Measurements from ENCODE around the gene FUT2.
"Not testable (repeated sequence)": the region's sequence is repeated elsewhere in the genome, so short reads cannot be mapped to it uniquely, and the experiment has no call there.

Gene FUT2

GRCh38 chr19:48689449-48689848 lies 6.3 kb upstream of the FUT2 start:
- H3K27ac ChIP-seq = no peak overlapping the region
- no peak for TF ChIP-seq CTCF (conservative IDR thresholded peaks at IDR 0.05)

- not testable (repeated sequence) for H3K27ac ChIP-seq
Observed at GRCh38 chr19:48693629-48694028, 2.1 kb upstream of the FUT2 start.

DNA sequence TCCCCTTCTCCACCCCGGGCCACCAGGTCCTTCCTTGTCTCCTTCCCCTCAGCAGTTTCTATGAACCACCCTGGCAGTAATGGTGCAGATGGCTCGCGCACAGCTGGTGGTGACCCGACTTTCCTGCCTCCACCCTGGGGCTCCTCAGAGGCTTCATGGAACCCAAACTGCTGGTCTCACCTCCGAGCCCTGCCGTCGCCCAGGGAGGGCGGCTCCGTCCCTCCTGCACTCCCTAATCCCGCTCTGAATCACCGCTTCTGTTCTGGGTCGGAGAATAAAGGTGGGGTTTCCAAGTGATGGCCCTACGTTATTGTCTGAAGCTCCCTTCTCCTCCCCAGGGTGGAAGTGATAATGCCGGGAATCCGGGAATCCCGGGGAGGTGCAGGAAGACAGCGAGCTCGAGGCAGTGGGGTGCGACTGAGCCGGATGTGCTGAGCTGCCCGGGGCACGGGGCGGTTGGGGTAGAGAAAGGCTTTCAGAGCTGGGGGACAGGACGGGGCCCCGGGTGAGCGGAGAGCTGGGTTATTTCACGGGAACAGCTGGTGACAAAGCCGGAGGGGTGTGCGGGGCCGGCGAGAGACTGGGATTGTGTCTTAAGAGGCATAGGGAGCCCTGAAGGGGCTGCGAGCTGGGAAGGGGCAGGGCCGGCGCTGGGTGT lies 711 bp downstream of the FUT2 start:
- no peak for TF ChIP-seq CTCF (conservative IDR thresholded peaks at IDR 0.05)
- no peak overlapping the region for H3K27ac ChIP-seq

- H3K27ac ChIP-seq = no peak overlapping the region
- no peak for TF ChIP-seq CTCF (conservative IDR thresholded peaks at IDR 0.05)
Observed at GRCh38 chr19:48698046-48698445, 2.3 kb downstream of the FUT2 start.

DNA sequence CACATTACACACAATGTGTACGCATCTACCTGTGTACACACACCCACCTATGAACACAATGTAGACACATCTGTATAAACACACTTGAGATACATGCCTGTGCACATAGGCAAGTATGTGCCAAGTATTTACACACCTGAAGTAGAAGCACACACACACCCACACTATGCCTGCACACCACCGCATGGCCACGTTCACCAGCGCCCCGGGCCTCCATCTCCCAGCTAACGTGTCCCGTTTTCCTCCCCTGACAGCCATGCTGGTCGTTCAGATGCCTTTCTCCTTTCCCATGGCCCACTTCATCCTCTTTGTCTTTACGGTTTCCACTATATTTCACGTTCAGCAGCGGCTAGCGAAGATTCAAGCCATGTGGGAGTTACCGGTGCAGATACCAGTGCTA lies 6.9 kb downstream of the FUT2 start:
- TF ChIP-seq CTCF (conservative IDR thresholded peaks at IDR 0.05) = no peak
- H3K27ac ChIP-seq = no peak overlapping the region

DNA sequence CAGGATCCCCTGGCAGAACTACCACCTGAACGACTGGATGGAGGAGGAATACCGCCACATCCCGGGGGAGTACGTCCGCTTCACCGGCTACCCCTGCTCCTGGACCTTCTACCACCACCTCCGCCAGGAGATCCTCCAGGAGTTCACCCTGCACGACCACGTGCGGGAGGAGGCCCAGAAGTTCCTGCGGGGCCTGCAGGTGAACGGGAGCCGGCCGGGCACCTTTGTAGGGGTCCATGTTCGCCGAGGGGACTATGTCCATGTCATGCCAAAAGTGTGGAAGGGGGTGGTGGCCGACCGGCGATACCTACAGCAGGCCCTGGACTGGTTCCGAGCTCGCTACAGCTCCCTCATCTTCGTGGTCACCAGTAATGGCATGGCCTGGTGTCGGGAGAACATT lies 7.5 kb downstream of the FUT2 start:
- TF ChIP-seq CTCF (conservative IDR thresholded peaks at IDR 0.05) = no peak

DNA sequence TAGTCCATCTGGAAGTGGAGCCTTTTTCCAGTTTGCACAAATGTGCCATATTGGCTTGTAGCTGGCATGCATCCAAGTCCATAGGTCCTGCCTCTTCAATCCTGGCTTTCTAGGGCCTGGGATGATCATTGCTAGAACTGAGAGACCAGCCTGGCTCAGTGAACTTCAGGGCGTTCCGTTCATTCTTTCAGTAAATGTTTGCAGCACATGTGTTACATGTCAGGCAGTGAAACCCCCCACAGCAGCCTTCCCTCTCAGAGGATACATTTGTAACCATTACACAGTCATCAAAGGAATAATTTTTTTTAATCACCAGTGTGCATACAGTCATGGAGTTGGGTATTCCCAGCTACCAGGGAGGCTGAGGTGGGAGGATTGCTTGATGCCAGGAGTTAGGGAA lies 9.7 kb downstream of the FUT2 start:
- no peak overlapping the region for H3K27ac ChIP-seq
- no peak for TF ChIP-seq CTCF (conservative IDR thresholded peaks at IDR 0.05)

More for the DNA sequence above, 7.5 kb downstream of the FUT2 start:
- no peak overlapping the region for H3K27ac ChIP-seq

DNA sequence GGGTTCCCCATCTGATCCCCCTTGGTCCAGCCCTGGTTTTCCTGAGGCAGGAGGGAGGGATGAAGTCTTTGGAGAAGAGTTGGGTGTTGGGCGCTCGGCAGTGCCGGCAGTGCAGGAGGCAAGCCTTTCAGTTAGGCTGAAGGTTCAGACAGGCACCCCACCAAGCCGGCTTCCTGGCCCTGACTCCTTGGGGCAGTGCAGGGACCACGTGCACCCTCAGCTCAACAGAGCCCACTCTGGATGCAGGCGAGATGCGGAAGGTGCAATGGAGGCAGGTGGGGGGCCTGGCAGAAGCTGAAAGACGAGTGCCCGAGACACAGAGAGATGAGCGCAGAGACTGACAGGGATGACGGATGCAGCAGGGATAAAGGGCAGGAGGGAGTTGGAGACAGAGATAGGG lies 12.7 kb downstream of the FUT2 start:
- no peak overlapping the region for H3K27ac ChIP-seq
- no peak for TF ChIP-seq CTCF (conservative IDR thresholded peaks at IDR 0.05)
